Measurements from ENCODE around the gene VSNL1. TPM values are rescaled to one million over a fixed set of nuclear protein-coding genes. Genes with fewer than 3 reads are reported as not detected.

Gene VSNL1
- polyA plus RNA-seq, 1 of the 3 experiments (the other 2 are of a cell fraction) = 1.3 TPM

DNA sequence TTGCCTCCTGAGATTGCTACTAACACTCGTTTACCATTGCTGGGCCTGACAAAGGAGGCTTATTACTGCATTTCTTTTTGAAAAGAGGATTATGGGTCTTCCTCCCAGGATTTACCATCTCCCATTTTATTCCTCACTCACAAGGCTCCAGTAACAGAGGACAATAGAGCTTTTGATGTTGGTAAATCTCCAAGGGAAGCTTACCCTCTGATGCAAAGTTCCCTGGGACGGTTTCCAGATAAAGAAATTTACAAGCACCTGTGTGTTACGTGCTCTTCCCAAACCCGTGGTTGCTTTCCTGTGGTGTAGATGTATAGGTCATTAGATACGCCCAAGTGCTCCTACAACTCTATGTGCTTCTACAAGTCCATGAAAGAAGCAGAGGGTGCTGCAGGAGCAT is 17.1 kb downstream of the VSNL1 start (continued):
- TF ChIP-seq, protein P1, sequence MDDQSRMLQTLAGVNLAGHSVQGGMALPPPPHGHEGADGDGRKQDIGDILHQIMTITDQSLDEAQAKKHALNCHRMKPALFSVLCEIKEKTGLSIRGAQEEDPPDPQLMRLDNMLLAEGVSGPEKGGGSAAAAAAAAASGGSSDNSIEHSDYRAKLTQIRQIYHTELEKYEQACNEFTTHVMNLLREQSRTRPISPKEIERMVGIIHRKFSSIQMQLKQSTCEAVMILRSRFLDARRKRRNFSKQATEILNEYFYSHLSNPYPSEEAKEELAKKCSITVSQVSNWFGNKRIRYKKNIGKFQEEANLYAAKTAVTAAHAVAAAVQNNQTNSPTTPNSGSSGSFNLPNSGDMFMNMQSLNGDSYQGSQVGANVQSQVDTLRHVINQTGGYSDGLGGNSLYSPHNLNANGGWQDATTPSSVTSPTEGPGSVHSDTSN (IDR thresholded peaks at IDR 0.05) = no peak
- TF ChIP-seq TEAD4 (IDR thresholded peaks at IDR 0.05; ENCODE audit: borderline replicate concordance, insufficient read depth) (no peak), SMC3 (IDR thresholded peaks at IDR 0.05; ENCODE audit: low read depth, low read length) (no peak)
- TF ChIP-seq, protein P2, sequence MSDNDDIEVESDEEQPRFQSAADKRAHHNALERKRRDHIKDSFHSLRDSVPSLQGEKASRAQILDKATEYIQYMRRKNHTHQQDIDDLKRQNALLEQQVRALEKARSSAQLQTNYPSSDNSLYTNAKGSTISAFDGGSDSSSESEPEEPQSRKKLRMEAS (IDR thresholded peaks at IDR 0.05; ENCODE audit: low read depth) = no peak
- TF ChIP-seq, protein P3, sequence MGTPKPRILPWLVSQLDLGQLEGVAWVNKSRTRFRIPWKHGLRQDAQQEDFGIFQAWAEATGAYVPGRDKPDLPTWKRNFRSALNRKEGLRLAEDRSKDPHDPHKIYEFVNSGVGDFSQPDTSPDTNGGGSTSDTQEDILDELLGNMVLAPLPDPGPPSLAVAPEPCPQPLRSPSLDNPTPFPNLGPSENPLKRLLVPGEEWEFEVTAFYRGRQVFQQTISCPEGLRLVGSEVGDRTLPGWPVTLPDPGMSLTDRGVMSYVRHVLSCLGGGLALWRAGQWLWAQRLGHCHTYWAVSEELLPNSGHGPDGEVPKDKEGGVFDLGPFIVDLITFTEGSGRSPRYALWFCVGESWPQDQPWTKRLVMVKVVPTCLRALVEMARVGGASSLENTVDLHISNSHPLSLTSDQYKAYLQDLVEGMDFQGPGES (IDR thresholded peaks at IDR 0.05; ENCODE audit: low read depth, low read length) = no peak

DNA sequence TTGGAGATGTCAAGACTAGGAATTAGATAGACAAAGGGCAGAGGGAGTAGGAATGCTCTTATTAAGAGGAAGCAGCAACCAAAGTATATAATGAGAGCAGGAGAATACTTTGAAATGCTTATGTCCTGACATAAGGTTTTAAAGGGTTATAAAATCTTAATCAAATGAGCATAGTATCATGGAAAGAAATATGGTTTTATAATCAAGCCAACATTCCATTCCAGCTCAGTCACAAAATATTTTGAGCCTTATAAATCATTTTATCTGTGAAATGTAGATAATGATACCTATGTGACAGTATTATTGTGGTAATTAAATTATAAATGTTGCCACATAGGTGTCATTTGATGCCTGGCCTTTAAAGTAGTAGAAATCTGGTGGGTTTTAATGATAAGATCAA is 17.6 kb downstream of the VSNL1 start:
- no peak overlapping the region for H2AFZ ChIP-seq (ENCODE audit: low read depth)
- TF ChIP-seq RFX5 (IDR thresholded peaks at IDR 0.05; ENCODE audit: low read length) = no peak
- no peak for TF ChIP-seq EP300 (IDR thresholded peaks at IDR 0.05; ENCODE audit: borderline replicate concordance in 1 of 2, low read depth in 1 of 2, low read length in 1 of 2)
- TF ChIP-seq MEF2A (IDR thresholded peaks at IDR 0.05; ENCODE audit: borderline replicate concordance, low read depth) = no peak
- TF ChIP-seq FOXM1 (IDR thresholded peaks at IDR 0.05; ENCODE audit: low read depth) = no peak
- no peak for TF ChIP-seq CHD2 (IDR thresholded peaks at IDR 0.05; ENCODE audit: low read length, partially characterized antibody)
- TF ChIP-seq NRF1 (IDR thresholded peaks at IDR 0.05; ENCODE audit: low read depth, low read length) = no peak
- no peak for TF ChIP-seq RXRA (IDR thresholded peaks at IDR 0.05; ENCODE audit: borderline replicate concordance, low read depth)
- no peak for TF ChIP-seq TCF12 (IDR thresholded peaks at IDR 0.05)
- no peak for TF ChIP-seq GABPA (IDR thresholded peaks at IDR 0.05; ENCODE audit: low read depth)
- TF ChIP-seq, protein P4, sequence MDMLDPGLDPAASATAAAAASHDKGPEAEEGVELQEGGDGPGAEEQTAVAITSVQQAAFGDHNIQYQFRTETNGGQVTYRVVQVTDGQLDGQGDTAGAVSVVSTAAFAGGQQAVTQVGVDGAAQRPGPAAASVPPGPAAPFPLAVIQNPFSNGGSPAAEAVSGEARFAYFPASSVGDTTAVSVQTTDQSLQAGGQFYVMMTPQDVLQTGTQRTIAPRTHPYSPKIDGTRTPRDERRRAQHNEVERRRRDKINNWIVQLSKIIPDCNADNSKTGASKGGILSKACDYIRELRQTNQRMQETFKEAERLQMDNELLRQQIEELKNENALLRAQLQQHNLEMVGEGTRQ (IDR thresholded peaks at IDR 0.05; ENCODE audit: borderline replicate concordance, low read depth, low read length) = no peak
- no peak for TF ChIP-seq SIN3A (IDR thresholded peaks at IDR 0.05; ENCODE audit: borderline replicate concordance, low read depth, low read length)
- no peak for TF ChIP-seq SMC3 (IDR thresholded peaks at IDR 0.05; ENCODE audit: low read depth, low read length)
- no peak for TF ChIP-seq MXI1 (IDR thresholded peaks at IDR 0.05; ENCODE audit: low read depth, low read length)
- no peak for TF ChIP-seq RCOR1 (IDR thresholded peaks at IDR 0.05; ENCODE audit: low read length)
- no peak for TF ChIP-seq TAF1 (IDR thresholded peaks at IDR 0.05; ENCODE audit: borderline replicate concordance, low read depth, low read length)
- TF ChIP-seq, protein P5, sequence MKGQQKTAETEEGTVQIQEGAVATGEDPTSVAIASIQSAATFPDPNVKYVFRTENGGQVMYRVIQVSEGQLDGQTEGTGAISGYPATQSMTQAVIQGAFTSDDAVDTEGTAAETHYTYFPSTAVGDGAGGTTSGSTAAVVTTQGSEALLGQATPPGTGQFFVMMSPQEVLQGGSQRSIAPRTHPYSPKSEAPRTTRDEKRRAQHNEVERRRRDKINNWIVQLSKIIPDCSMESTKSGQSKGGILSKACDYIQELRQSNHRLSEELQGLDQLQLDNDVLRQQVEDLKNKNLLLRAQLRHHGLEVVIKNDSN (IDR thresholded peaks at IDR 0.05; ENCODE audit: borderline replicate concordance, low read depth) = no peak
- no peak for TF ChIP-seq RAD21 (IDR thresholded peaks at IDR 0.05; ENCODE audit: low read length)
- no peak for TF ChIP-seq YY1 (IDR thresholded peaks at IDR 0.05; ENCODE audit: low read depth)
- no peak for TF ChIP-seq FOXJ3 (CRISPR knock-in tag; IDR thresholded peaks at IDR 0.05)
- TF ChIP-seq, protein P6, sequence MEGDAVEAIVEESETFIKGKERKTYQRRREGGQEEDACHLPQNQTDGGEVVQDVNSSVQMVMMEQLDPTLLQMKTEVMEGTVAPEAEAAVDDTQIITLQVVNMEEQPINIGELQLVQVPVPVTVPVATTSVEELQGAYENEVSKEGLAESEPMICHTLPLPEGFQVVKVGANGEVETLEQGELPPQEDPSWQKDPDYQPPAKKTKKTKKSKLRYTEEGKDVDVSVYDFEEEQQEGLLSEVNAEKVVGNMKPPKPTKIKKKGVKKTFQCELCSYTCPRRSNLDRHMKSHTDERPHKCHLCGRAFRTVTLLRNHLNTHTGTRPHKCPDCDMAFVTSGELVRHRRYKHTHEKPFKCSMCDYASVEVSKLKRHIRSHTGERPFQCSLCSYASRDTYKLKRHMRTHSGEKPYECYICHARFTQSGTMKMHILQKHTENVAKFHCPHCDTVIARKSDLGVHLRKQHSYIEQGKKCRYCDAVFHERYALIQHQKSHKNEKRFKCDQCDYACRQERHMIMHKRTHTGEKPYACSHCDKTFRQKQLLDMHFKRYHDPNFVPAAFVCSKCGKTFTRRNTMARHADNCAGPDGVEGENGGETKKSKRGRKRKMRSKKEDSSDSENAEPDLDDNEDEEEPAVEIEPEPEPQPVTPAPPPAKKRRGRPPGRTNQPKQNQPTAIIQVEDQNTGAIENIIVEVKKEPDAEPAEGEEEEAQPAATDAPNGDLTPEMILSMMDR (IDR thresholded peaks at IDR 0.05) = no peak
- H3K36me3 ChIP-seq (replicated peaks in 1 of 2; ENCODE audit: control insufficient read depth in 1 of 2, insufficient read depth in 2 of 2, low read length in 1 of 2) = no peaks in the 10 kb centered on the region
- no peaks in the 10 kb centered on the region for H3K9me3 ChIP-seq
- ChIA-PET POLR2A (no interaction called here), CTCF (interaction anchor here (2.5 kb wide), 1 partner anchor 12 kb away, joined by 10 read pairs; no protein-coding TSS in a partner anchor)
- H3K27ac ChIP-seq (ENCODE audit: low read depth in 2 of 2, low read length in 1 of 2) = no peak overlapping the region
- H3K9ac ChIP-seq = no peak overlapping the region
- no peaks in the 10 kb centered on the region for H3K9me2 ChIP-seq
- DNase-seq = no peak
- no peaks in the 10 kb centered on the region for H3K4me1 ChIP-seq (ENCODE audit: control insufficient read depth in 1 of 2, insufficient read depth in 2 of 2, low read depth in 1 of 2, low read length in 1 of 2)
- H3K4me3 ChIP-seq (ENCODE audit: low read depth in 2 of 2, low read length in 1 of 2) = no peak overlapping the region
- no peaks in the 10 kb centered on the region for H4K20me1 ChIP-seq (ENCODE audit: insufficient read depth)
- no peaks in the 10 kb centered on the region for H3K27me3 ChIP-seq (ENCODE audit: insufficient read depth)
- no peaks in the 10 kb centered on the region for H3K79me2 ChIP-seq (ENCODE audit: insufficient read depth)
- no peak overlapping the region for H3K4me2 ChIP-seq
- no peaks in the 10 kb centered on the region for H3F3A ChIP-seq (replicated peaks; ENCODE audit: insufficient read depth)

Measured in SK-N-SH (cell line).